Activated gamma-delta T cell treated with anti-CD3 and anti-CD28 coated beads, Interleukin-2, amount 50 U/mL, for 16 hours (primary cell): ENCODE results near the gene PNPLA1.
A peak's percentile ranks its signal among the peaks of the same experiment; 100 is the strongest.
"Not testable (repeated sequence)": the region's sequence is repeated elsewhere in the genome, so short reads cannot be mapped to it uniquely, and the experiment has no call there.

Experiments used
- DNase-seq: peaks from one replicate; pipeline ENCODE4 v3.0.0-alpha.2; 2020; ENCODE audit warnings: low read depth

Gene PNPLA1

GRCh38 chr6:36336208-36336710 is 66.4 kb downstream of the PNPLA1 start:
- DNase-seq: no peak

GRCh38 chr6:36336779-36337241 is 67.0 kb downstream of the PNPLA1 start, which contains the start of gene BNIP5:
Gene BNIP5, minus strand, starts transcription at chr6:36336888. Its CDS starts 6,198 bp downstream, at chr6:36330690.
- DNase-seq: no peak

GRCh38 chr6:36337814-36338213 is 68.0 kb downstream of the PNPLA1 start:
- DNase-seq: no peak

- DNase-seq: not testable (repeated sequence)
Measured at GRCh38 chr6:36338223-36338622, 68.4 kb downstream of the PNPLA1 start.

- no peak for DNase-seq
Measured at GRCh38 chr6:36339146-36339545, 69.3 kb downstream of the PNPLA1 start.

- DNase-seq: no peak
Measured at GRCh38 chr6:36340306-36340617, 70.4 kb downstream of the PNPLA1 start.

GRCh38 chr6:36340618-36341454 is 71.0 kb downstream of the PNPLA1 start:
- peak; percentile 41 for DNase-seq

- DNase-seq: no peak
Measured at GRCh38 chr6:36343109-36343680, 73.3 kb downstream of the PNPLA1 start.

- DNase-seq: no peak
Measured at GRCh38 chr6:36345681-36346466, 76.0 kb downstream of the PNPLA1 start.

GRCh38 chr6:36346486-36347273 is 76.8 kb downstream of the PNPLA1 start:
- DNase-seq: no peak

- no peak for DNase-seq
Measured at GRCh38 chr6:36347621-36348020, 77.8 kb downstream of the PNPLA1 start.

GRCh38 chr6:36349240-36349639 is 79.4 kb downstream of the PNPLA1 start:
- no peak for DNase-seq

- no peak for DNase-seq
Measured at GRCh38 chr6:36350082-36350481, 80.2 kb downstream of the PNPLA1 start.

- DNase-seq: no peak
Measured at GRCh38 chr6:36350681-36351571, 81.1 kb downstream of the PNPLA1 start.

- no peak for DNase-seq
Measured at GRCh38 chr6:36352477-36353157, 82.8 kb downstream of the PNPLA1 start.

GRCh38 chr6:36353411-36353915 is 83.6 kb downstream of the PNPLA1 start:
- no peak for DNase-seq

GRCh38 chr6:36355819-36356218 is 86.0 kb downstream of the PNPLA1 start:
- no peak for DNase-seq

- no peak for DNase-seq
Measured at GRCh38 chr6:36357872-36358225, 88.0 kb downstream of the PNPLA1 start.
